ENCODE results near the gene PBLD.

GRCh38 chr10:68364101-68364886, 31.6 kb upstream of the PBLD start:
- no peak for TF ChIP-seq EZH2 (IDR thresholded peaks at IDR 0.05; ENCODE audit: low read length)
- TF ChIP-seq, protein P1, sequence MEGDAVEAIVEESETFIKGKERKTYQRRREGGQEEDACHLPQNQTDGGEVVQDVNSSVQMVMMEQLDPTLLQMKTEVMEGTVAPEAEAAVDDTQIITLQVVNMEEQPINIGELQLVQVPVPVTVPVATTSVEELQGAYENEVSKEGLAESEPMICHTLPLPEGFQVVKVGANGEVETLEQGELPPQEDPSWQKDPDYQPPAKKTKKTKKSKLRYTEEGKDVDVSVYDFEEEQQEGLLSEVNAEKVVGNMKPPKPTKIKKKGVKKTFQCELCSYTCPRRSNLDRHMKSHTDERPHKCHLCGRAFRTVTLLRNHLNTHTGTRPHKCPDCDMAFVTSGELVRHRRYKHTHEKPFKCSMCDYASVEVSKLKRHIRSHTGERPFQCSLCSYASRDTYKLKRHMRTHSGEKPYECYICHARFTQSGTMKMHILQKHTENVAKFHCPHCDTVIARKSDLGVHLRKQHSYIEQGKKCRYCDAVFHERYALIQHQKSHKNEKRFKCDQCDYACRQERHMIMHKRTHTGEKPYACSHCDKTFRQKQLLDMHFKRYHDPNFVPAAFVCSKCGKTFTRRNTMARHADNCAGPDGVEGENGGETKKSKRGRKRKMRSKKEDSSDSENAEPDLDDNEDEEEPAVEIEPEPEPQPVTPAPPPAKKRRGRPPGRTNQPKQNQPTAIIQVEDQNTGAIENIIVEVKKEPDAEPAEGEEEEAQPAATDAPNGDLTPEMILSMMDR (optimal IDR thresholded peaks at IDR 0.05 in 1 of 3, IDR thresholded peaks at IDR 0.05 in 1 of 3, conservative IDR thresholded peaks at IDR 0.05 in 1 of 3; ENCODE audit: extremely low read depth in 1 of 3, insufficient read depth in 2 of 3, low read length in 3 of 3) = no peak

All from keratinocyte (primary cell).